ENCODE data around the gene PSAT1.

The PSAT1 gene

DNA sequence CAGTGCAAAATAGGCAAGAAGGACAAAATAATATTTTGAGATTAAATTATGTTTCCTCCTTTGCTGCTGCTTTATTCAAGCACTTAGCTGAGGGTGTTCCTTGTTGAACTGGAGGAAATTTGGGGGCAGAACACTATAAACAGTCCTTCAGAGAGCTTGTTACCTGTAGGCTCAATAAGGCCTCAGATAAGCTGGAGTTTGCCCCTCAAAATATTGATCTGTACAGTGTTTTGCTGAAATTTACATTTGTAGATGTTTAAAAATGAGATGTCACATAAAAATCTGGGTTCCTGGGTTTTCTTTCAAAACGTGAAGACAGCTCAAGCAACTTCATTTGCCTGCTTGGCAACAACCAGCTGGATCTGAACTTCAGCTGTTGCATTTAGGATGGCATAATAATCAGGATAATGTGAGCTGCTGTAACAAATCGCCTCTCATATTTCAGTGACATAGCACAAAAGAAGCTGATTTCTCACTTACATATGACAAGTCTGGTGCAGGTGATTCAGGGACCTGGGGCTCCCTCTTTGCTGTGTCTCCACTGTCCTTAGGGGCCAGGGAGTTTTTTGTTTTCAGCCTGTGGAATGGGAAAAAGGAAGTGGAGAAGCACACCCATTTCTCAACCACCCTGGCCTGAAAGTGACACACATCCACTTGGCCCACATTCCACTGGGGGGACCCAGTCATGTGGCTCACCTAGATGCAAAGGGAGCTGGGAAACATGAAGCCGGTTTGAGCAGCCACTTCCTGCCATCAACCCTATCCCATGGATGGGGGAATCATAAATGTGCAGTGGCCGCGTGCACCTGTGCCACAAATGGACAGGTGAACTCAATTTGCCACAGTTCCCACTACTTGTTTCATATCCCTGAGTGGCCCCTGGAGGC, 2.4 kb upstream of the PSAT1 start:
- DNase-seq: no peak

GRCh38 chr9:78295177-78295575, 1.7 kb upstream of the PSAT1 start:
- no peak for DNase-seq

GRCh38 chr9:78295731-78296130, 1.2 kb upstream of the PSAT1 start:
- no peak for DNase-seq

DNA sequence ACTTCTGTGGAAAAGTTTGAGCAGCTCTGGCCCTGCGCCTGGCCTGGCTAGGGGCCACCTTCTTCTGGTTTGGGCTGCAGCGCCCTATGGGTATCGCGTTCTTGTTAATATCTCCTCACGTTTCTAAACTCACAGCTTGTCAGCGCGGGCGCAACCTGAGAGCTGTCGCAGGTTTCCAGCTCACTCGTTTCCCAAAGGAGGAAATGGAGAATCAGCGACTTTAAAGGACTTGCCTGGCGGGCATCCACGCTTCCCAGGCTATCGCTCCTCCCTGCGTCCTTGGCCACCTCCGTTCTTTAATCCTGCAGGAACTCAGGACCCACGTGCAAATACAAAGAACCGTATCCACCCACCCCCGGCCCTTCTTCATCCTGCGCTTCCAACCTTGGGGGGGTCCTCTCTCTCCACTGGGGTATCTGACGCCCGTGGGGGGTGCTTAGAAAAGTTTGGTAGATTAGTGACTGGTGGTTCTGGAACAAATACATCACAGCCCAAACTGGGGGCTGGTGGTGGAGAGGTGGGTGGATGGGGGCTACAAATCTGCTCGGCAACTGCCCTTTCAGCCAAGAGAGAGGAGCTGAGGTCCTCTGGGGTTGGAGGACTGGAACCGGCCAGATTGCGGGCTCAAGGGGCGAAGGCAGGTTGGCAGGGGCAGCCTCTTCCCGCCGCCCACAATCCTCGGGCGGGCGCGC, 578 bp upstream of the PSAT1 start:
- DNase-seq: peak; percentile 28

- DNase-seq: no peak
Observed at GRCh38 chr9:78297672-78297961, 692 bp downstream of the PSAT1 start.

- DNase-seq: peak; percentile 36
Observed at GRCh38 chr9:78298046-78298765, 1.3 kb downstream of the PSAT1 start.

GRCh38 chr9:78300209-78300608, 3.3 kb downstream of the PSAT1 start:
- no peak for DNase-seq

GRCh38 chr9:78301466-78301865, 4.5 kb downstream of the PSAT1 start:
- no peak for DNase-seq

- no peak for DNase-seq
Observed at GRCh38 chr9:78303377-78304062, 6.6 kb downstream of the PSAT1 start.

GRCh38 chr9:78304357-78304756, 7.4 kb downstream of the PSAT1 start:
- DNase-seq: no peak

DNA sequence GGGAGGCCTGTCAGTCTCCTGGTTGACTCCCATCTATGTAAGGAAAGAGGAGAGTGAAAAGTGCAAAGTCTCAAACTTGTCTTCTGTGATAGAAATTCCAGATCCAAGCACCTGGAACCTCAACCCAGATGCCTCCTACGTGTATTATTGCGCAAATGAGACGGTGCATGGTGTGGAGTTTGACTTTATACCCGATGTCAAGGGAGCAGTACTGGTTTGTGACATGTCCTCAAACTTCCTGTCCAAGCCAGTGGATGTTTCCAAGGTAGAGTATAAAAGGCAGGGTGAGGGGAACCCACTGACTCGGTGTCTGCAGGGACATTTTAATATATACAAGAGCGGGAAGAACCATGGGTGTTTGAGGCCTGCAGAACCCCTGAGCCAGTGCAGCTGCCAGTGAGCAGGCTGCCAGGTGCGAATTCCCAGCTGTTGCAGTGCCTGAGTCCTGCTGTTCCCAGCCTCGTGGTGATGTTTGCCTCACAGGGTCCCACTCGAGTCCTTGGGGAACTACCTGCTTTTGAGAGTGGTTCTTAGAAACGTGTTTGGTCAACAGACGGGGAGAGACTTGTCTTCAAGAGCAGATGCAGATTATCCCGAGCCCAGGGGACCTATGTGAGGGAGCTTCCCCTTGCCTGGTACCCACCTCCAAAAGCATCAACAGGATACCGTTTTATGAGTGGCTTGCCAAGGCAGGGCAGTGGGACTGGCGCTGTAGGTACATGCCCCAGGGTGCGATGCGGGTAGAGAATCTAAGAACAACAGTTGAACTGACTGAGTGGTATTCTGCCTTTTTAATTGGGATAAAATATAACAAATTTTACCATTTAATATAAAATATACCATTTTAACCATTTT, 9.5 kb downstream of the PSAT1 start:
- no peak for DNase-seq

DNA sequence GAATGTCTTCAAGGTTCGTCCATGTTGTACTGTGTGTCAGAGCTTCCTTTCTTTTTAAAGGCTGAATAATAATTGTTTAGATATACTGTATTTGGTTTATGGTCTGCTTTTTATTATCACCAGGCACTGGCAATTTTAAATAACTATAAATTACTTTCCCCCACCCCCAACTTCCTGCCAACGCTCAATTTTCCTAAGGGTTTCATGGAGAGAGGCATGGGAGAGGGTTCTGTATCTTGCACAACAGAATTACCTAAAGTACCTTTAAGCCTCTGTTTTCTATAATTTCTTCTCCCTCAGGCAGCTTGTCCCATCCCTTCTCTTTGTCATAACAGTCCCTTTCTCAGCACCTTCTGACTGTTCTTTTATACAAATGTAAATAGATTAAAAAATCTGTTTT, 10.4 kb downstream of the PSAT1 start:
- DNase-seq: no peak

- DNase-seq: no peak
Observed at GRCh38 chr9:78309066-78309465, 12.1 kb downstream of the PSAT1 start.

DNA sequence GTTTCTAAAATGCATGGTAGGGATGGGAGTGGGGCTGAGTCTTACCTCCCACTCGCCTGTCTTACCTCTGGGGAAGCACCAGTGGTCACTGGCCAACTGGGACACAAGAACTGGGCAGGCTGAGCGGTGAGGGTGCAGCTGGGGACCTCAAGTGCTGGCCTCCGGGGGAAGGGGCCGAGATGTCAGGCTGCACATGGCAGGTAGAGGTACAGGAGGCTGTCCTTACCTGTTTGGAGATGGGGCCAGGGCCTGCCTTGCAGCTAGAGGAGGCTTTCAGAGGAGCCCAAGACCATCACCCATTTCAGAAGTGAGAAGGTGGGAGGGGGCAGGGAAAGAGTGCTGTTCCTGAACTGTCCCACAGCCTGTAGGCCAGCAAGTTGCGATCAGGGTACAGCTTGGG, 14.2 kb downstream of the PSAT1 start:
- no peak for DNase-seq

- no peak for DNase-seq
Observed at GRCh38 chr9:78311886-78312524, 15.1 kb downstream of the PSAT1 start.

DNA sequence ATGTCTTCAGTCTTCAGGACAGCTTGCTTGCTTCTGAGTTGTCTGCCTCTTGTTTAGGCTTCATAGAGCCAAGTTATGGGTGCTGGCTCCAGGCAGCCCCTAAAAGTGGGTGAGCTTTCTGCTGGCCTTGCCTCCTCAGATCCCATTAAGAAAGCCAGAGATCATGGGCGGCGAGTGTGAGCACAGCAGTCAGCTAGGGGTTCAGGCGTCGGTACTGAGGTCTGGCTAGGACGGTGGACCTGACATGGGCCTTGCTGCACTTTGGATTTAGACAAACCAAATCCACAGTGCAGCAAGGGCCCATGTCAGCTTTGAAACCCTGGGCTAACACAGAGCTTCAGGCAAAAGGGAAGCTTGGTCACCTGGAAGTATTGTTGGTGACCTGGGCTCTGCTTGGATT, 17.6 kb downstream of the PSAT1 start:
- no peak for DNase-seq

GRCh38 chr9:78314953-78315870, 18.3 kb downstream of the PSAT1 start:
- DNase-seq: no peak

DNA sequence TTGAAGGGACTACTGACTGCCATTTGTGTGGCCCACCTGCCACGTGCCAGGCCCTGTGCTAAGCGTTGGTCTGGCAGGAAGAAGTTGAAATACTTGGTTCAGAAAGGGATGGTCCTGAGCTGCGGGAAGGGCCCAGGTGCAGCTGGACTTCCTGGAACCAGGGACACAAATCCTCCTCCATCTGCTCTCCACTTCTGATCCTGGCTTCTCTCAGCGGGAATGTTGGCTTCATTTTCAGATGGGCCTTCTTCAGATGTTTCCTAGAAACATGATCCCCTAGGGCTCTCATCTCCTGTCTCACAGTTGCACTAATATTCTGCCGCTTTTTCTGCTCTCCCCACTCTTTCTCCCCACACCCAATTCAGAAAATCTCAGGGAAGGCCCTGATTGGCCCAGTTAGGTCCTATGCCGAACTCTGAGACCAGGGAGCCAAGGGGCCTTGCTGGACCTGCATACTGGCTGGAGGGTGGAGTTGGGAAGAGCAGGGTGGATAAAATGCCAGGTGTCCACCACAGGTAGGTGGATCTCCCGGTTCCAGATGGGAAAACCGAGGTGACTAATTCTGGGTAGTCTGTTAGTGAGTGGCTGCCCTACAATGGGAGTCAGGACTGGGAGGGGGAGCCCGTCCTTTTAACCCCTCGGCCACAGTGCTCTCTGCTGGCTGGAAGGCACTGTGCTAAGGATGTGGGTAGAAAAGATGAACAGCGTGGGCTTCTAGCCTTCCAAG, 19.4 kb downstream of the PSAT1 start:
- no peak for DNase-seq

- DNase-seq: no peak
Observed at GRCh38 chr9:78319197-78320029, 22.5 kb downstream of the PSAT1 start.

All from stimulated activated CD4-positive, alpha-beta T cell treated with anti-CD3 and anti-CD28 coated beads, Interleukin-4, amount 100 ng/mL, for 1 hour (primary cell).